ENCODE measurements around the gene INO80. TPM values are rescaled to one million over a fixed set of nuclear protein-coding genes. Genes with fewer than 3 reads are reported as not detected.

INO80 gene
- polyA plus RNA-seq, 2 donors = 4.6 to 11.0 TPM

- peak overlapping the region in 1 of 2 donors; percentile 15 for H3K4me3 ChIP-seq (ENCODE audit: low read depth in 1 of 2, low read length in 2 of 2)
- peaks cover 0 to 15% of the 10 kb centered on the region in 2 donors for H3K27me3 ChIP-seq (ENCODE audit: control insufficient read depth in 1 of 2, insufficient read depth in 2 of 2, low read length in 2 of 2)
- no peaks in the 10 kb centered on the region for H3K9me3 ChIP-seq (ENCODE audit: control insufficient read depth in 2 of 2, insufficient read depth in 1 of 2, low read depth in 1 of 2, low read length in 1 of 2)
- WGBS, 2 donors = 63 to 75% methylated on average over 8 of the region's 8 CpGs
- H3K4me1 ChIP-seq (ENCODE audit: control insufficient read depth in 2 of 2, insufficient read depth in 2 of 2, low read length in 1 of 2) = peaks cover 13 to 18% of the 10 kb centered on the region in 2 donors
- peaks cover 0 to 3% of the 10 kb centered on the region in 2 donors for H3K36me3 ChIP-seq (ENCODE audit: control insufficient read depth in 2 of 2, insufficient read depth in 2 of 2, low read length in 1 of 2)
- H3K27ac ChIP-seq (ENCODE audit: low read depth in 2 of 2, low read length in 1 of 2) = no peak overlapping the region
Observed at GRCh38 chr15:40932156-40932555, 183.9 kb downstream of the INO80 start.

GRCh38 chr15:40931300-40932142 lies 184.6 kb downstream of the INO80 start:
- peak overlapping the region; percentile 15 to 41 for H3K4me3 ChIP-seq (ENCODE audit: low read depth in 1 of 2, low read length in 2 of 2)
- peaks cover 0 to 15% of the 10 kb centered on the region in 2 donors for H3K27me3 ChIP-seq (ENCODE audit: control insufficient read depth in 1 of 2, insufficient read depth in 2 of 2, low read length in 2 of 2)
- peaks cover 0 to 3% of the 10 kb centered on the region in 2 donors for H3K36me3 ChIP-seq (ENCODE audit: control insufficient read depth in 2 of 2, insufficient read depth in 2 of 2, low read length in 1 of 2)
- no peaks in the 10 kb centered on the region for H3K9me3 ChIP-seq (ENCODE audit: control insufficient read depth in 2 of 2, insufficient read depth in 1 of 2, low read depth in 1 of 2, low read length in 1 of 2)
- peak overlapping the region in 1 of 2 donors; percentile 1 for H3K27ac ChIP-seq (ENCODE audit: low read depth in 2 of 2, low read length in 1 of 2)
- peaks cover 13 to 19% of the 10 kb centered on the region in 2 donors for H3K4me1 ChIP-seq (ENCODE audit: control insufficient read depth in 2 of 2, insufficient read depth in 2 of 2, low read length in 1 of 2)
- 72 to 74% methylated on average over 16 of the region's 16 CpGs for WGBS, 2 donors

DNA sequence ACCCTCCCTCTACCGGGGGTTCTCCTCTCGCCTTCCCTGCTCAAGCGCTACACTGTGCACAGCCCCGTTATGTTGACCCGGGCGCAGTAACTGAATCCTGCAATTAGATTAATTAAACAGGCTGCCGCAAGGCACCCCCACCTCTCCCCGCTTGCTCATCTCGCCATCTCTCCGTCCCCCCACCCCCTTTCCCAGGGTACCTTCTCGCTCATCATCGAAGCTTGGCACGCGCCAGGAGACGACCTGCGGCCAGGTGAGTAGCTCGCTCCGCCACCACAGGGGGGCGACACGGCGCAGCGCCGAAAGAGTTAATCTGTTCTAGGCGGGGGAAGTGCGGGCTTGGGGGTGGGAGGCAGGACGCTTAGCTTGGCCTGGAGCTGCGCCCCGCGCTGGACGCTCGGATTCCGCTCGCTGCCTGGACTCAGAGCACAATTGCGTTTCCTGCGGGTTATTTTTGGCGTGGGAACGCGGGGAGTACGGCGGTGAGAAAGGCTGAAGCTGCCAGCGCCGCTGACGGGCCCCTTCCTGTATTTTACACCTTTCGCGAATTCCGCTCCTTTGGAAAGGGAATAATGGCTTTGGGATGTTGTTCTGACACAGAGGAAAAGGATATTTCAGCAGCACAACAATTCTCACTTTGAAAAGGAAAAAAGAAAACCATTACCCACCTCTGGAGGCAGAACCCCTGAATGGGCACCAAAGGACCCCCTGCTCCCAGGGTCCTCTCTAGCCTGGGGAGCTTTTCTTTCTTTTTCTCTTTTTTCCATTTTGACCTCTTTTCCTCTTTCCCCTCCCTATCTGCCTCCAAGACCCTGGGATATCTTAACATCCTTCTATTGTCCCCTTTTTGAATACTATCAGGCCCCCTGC lies 185.4 kb downstream of the INO80 start:
- no peaks in the 10 kb centered on the region for H3K9me3 ChIP-seq (ENCODE audit: control insufficient read depth in 2 of 2, insufficient read depth in 1 of 2, low read depth in 1 of 2, low read length in 1 of 2)
- peaks cover 0 to 15% of the 10 kb centered on the region in 2 donors for H3K27me3 ChIP-seq (ENCODE audit: control insufficient read depth in 1 of 2, insufficient read depth in 2 of 2, low read length in 2 of 2)
- H3K4me3 ChIP-seq (ENCODE audit: low read depth in 1 of 2, low read length in 2 of 2) = peak overlapping the region; percentile 41 to 52
- peaks cover 19 to 28% of the 10 kb centered on the region in 2 donors for H3K4me1 ChIP-seq (ENCODE audit: control insufficient read depth in 2 of 2, insufficient read depth in 2 of 2, low read length in 1 of 2)
- peak overlapping the region in 1 of 2 donors; percentile 1 for H3K27ac ChIP-seq (ENCODE audit: low read depth in 2 of 2, low read length in 1 of 2)
- no peaks in the 10 kb centered on the region for H3K36me3 ChIP-seq (ENCODE audit: control insufficient read depth in 2 of 2, insufficient read depth in 2 of 2, low read length in 1 of 2)
- WGBS, 2 donors = 1% methylated on average over 46 of the region's 46 CpGs

- peak overlapping the region; percentile 41 to 52 for H3K4me3 ChIP-seq (ENCODE audit: low read depth in 1 of 2, low read length in 2 of 2)
- WGBS, 2 donors = 1 to 2% methylated on average over 51 to 56 of the region's 56 CpGs
- no peak overlapping the region for H3K27ac ChIP-seq (ENCODE audit: low read depth in 2 of 2, low read length in 1 of 2)
- no peaks in the 10 kb centered on the region for H3K36me3 ChIP-seq (ENCODE audit: control insufficient read depth in 2 of 2, insufficient read depth in 2 of 2, low read length in 1 of 2)
- H3K9me3 ChIP-seq (ENCODE audit: control insufficient read depth in 2 of 2, insufficient read depth in 1 of 2, low read depth in 1 of 2, low read length in 1 of 2) = no peaks in the 10 kb centered on the region
- peaks cover 20 to 28% of the 10 kb centered on the region in 2 donors for H3K4me1 ChIP-seq (ENCODE audit: control insufficient read depth in 2 of 2, insufficient read depth in 2 of 2, low read length in 1 of 2)
- peaks cover 0 to 18% of the 10 kb centered on the region in 2 donors for H3K27me3 ChIP-seq (ENCODE audit: control insufficient read depth in 1 of 2, insufficient read depth in 2 of 2, low read length in 2 of 2)
Observed at GRCh38 chr15:40929660-40930429, 186.2 kb downstream of the INO80 start.

Other genes starting within 250 kb of the INO80 start
- 100 to 1,000 TPM; 137 to 138 TPM for gene RHOV, start 242.0 kb downstream of the INO80 start, polyA plus RNA-seq
- 1 to 10 TPM; 6.8 to 7.6 TPM for gene VPS18, start 221.8 kb downstream of the INO80 start, polyA plus RNA-seq
- gene DLL4, start 186.9 kb downstream of the INO80 start, polyA plus RNA-seq = 1 to 10 TPM; 1.8 to 1.9 TPM
- 10 to 100 TPM; 21.1 to 70.9 TPM for gene CHAC1, start 162.8 kb downstream of the INO80 start, polyA plus RNA-seq
- gene EXD1, start 114.5 kb upstream of the INO80 start, polyA plus RNA-seq = not detected
- gene CHP1, start 115.0 kb upstream of the INO80 start, polyA plus RNA-seq = 10 to 100 TPM; 54.9 to 63.6 TPM
- 1 to 10 TPM; 3.1 to 6.4 TPM for gene OIP5, start 216.3 kb upstream of the INO80 start, polyA plus RNA-seq
- 10 to 100 TPM; 16.6 to 28.0 TPM for gene NUSAP1, start 216.6 kb upstream of the INO80 start, polyA plus RNA-seq

All from esophagus (tissue), 2 donors.